A549 (cell line): ENCODE measurements around the gene PTGFR. TPM values are rescaled to one million over a fixed set of nuclear protein-coding genes. Genes with fewer than 3 reads are reported as not detected.

Experiments
- ATAC-seq, 2 experiments: fragments of 200-7000 bp in 1 of 2; fragments of >200 bp in 1 of 2; cut with Nextera tagmentation in 1 of 2; cut with Tn5 transposase in 1 of 2; 3 replicates each; pipeline versions ENCODE4 v1.8.0 to v1.9.1; 2018 to 2020; ENCODE audit warnings: mild to moderate bottlenecking in 1 of 2, moderate library complexity in 1 of 2
- CTCF ChIA-PET: fragments of 300-600 bp; sonication (Branson Sonifier 250); formaldehyde crosslinking; extraction: SDS; loops from one replicate; lab custom pipeline; 2021; ENCODE audit warnings: antibody characterized with exemption, inconsistent platforms; lab: Yijun Ruan, JAX
- POLR2A ChIA-PET: fragments of 350-600 bp; formaldehyde crosslinking; extraction: SDS; loops from one replicate; lab custom pipeline; 2021; ENCODE audit warnings: antibody characterized with exemption, inconsistent platforms; lab: Yijun Ruan, JAX
- DNase-seq, 2 experiments: peaks; one replicate each; pipeline versions ENCODE4 v3.0.0 to v3.0.0-alpha.2; 2011 to 2016; ENCODE audit warnings: low read depth in 1 of 2, low spot score in 1 of 2
- FAIRE-seq: peaks from 2 replicates; lab custom pipeline; 2011; peaks lifted over from hg19 to GRCh38; lab: Jason Lieb, UNC
- H3K27ac ChIP-seq, 2 experiments: fragments of >200 bp; sonication (Bioruptor Twin); formaldehyde crosslinking; 3 replicates each; pipeline ENCODE4 v1.5.1; 2016 to 2017
- H3K4me1 ChIP-seq: fragments of >200 bp; sonication (Bioruptor Twin); formaldehyde crosslinking; 3 replicates; pipeline ENCODE4 v1.6.1; 2016
- H3K4me2 ChIP-seq: fragments of >200 bp; sonication (Bioruptor Twin); formaldehyde crosslinking; 3 replicates; pipeline ENCODE4 v1.6.1; 2016
- H3K4me3 ChIP-seq: fragments of >200 bp; sonication (Bioruptor Twin); formaldehyde crosslinking; 3 replicates; pipeline ENCODE4 v1.5.1; 2016
- H3K9me3 ChIP-seq: fragments of >200 bp; sonication (Bioruptor Twin); formaldehyde crosslinking; 3 replicates; pipeline ENCODE4 v1.6.1; 2016
- BHLHE40 ChIP-seq: IDR thresholded peaks from 2 replicates; pipeline ENCODE4 v1.6.1; 2012; ENCODE audit warnings: low read depth, low read length, inconsistent platforms
- CHD2 ChIP-seq: fragments of 150-350 bp; IDR thresholded peaks from 2 replicates; pipeline ENCODE4 v1.6.1; 2014; ENCODE audit warnings: low read length; ENCODE audit not compliant: partially characterized antibody
- EHF ChIP-seq: fragments of 250-450 bp; sonication (Bioruptor Pico); IDR thresholded peaks from 2 replicates; pipeline ENCODE4 v1.5.0; 2020; ENCODE audit warnings: mild to moderate bottlenecking
- EHMT2 ChIP-seq: fragments of 200-600 bp; sonication (generic); IDR thresholded peaks from 2 replicates; pipeline ENCODE4 v1.6.1; 2016; ENCODE audit warnings: antibody characterized with exemption, low read depth, mild to moderate bottlenecking, moderate library complexity
- FOSL2 ChIP-seq, 2 experiments: fragments of 450-650 bp in 1 of 2; fragments of >200 bp in 1 of 2; sonication (Bioruptor Twin) in 1 of 2; formaldehyde crosslinking; IDR thresholded peaks; 2 replicates each; pipeline versions ENCODE4 v1.5.0 to v1.6.1; 2016 to 2020; ENCODE audit warnings: mild to moderate bottlenecking in 1 of 2, moderate library complexity in 1 of 2
- HDAC2 ChIP-seq: fragments of 200-600 bp; sonication (generic); IDR thresholded peaks from 2 replicates; pipeline ENCODE4 v1.6.1; 2016
- HOXB5 ChIP-seq: fragments of 250-450 bp; sonication (Bioruptor Pico); IDR thresholded peaks from 2 replicates; pipeline ENCODE4 v1.5.0; 2020; ENCODE audit warnings: mild to moderate bottlenecking, moderate library complexity
- JUN ChIP-seq, 2 experiments: fragments of >200 bp; sonication (Bioruptor Twin); formaldehyde crosslinking; IDR thresholded peaks; 2 replicates in 1 of 2; 3 replicates in 1 of 2; pipeline ENCODE4 v1.6.1; 2016 to 2017
- JUNB ChIP-seq: fragments of >200 bp; sonication (Bioruptor Twin); formaldehyde crosslinking; IDR thresholded peaks from 2 replicates; pipeline ENCODE4 v1.6.1; 2016
- MYC ChIP-seq: IDR thresholded peaks from 2 replicates; pipeline ENCODE4 v1.6.1; 2012; ENCODE audit warnings: mild to moderate bottlenecking, inconsistent platforms, low read length, improper control_type of control experiment, borderline replicate concordance
- NFE2L2 ChIP-seq: fragments of 150-350 bp; conservative IDR thresholded peaks from 2 replicates; pipeline ENCODE4 v1.6.1; 2014; ENCODE audit warnings: low read length
- RARB ChIP-seq: fragments of 250-450 bp; sonication (Bioruptor Pico); IDR thresholded peaks from 2 replicates; pipeline ENCODE4 v1.8.0; 2021; ENCODE audit warnings: mild to moderate bottlenecking, moderate library complexity
- RCOR1 ChIP-seq: fragments of 150-350 bp; IDR thresholded peaks from 2 replicates; pipeline ENCODE4 v1.6.1; 2014; ENCODE audit warnings: antibody characterized with exemption, low read length, low read depth
- RFX5 ChIP-seq: fragments of 450-650 bp; IDR thresholded peaks from 2 replicates; pipeline ENCODE4 v1.7.1; 2014; ENCODE audit warnings: antibody characterized with exemption, mild to moderate bottlenecking, moderate library complexity
- SREBF2 ChIP-seq: fragments of 450-650 bp; IDR thresholded peaks from 2 replicates; pipeline ENCODE4 v1.6.1; 2014; ENCODE audit warnings: mild to moderate bottlenecking, moderate library complexity
- TFCP2L1 ChIP-seq: fragments of 250-450 bp; sonication (Bioruptor Pico); IDR thresholded peaks from 2 replicates; pipeline ENCODE4 v1.5.0; 2021; ENCODE audit warnings: mild to moderate bottlenecking
- ZFP36 ChIP-seq: fragments of 450-650 bp; IDR thresholded peaks from 2 replicates; pipeline ENCODE4 v1.6.1; 2014; ENCODE audit warnings: borderline replicate concordance; ENCODE audit not compliant: partially characterized antibody
- ZSCAN20 ChIP-seq: fragments of 250-450 bp; sonication (Bioruptor Pico); IDR thresholded peaks from 2 replicates; pipeline ENCODE4 v1.8.0; 2022; ENCODE audit warnings: mild to moderate bottlenecking, moderate library complexity
- WGBS: methylation state at CpG from one replicate; pipeline ENCODE4 v1.1.6; 2017; ENCODE audit errors: missing lambda C conversion rate; 5-methylcytosine and 5-hydroxymethylcytosine counted together
- polyA plus RNA-seq, 4 experiments: library from polyadenylated mRNA; depleted of rRNA in 3 of 4; stranded (reverse); fragments of >200 nt; fragmentation: RNase III in 1 of 4; extraction: RNeasy Plus Mini Kit Qiagen cat#74134 plus additional on column Dnase treatment in 1 of 4; gene quantifications; 2 replicates in 3 of 4; 3 replicates in 1 of 4; pipeline ENCODE4 v1.2.3, GENCODE V29; 2011 to 2017
- TF ChIP-seq, protein P1 (sequence below): fragments of >200 bp; sonication (Bioruptor Twin); formaldehyde crosslinking; IDR thresholded peaks from 3 replicates; pipeline ENCODE4 v1.5.1; 2016
- TF ChIP-seq, protein P2 (sequence below): fragments of 200-600 bp; sonication (generic); IDR thresholded peaks from 2 replicates; pipeline ENCODE4 v1.6.1; 2016; ENCODE audit warnings: antibody characterized with exemption, mild to moderate bottlenecking, moderate library complexity

The PTGFR gene
- polyA plus RNA-seq, 2 of the 4 experiments (the other 2 are of a cell fraction) = not detected

DNA sequence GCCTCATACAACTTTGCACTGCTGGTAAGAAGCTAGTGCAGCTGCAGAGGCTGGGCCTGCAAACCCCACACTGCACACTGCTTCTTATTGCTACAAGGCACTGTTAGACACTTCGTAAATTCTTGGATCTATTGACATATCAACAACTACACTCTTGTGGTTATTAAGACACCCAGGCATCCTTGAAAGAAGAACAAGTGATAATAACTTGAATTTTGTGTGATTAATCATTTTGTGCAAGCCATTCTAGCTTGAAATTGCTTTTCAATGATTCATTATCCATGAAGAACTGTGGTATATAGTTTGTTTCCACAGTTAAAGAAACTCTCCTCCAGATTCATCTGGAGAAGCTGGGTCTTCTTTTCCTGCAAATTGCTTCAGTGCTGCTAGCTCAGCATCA is 95.8 kb downstream of the PTGFR start:
- WGBS = 0% methylated on average over 1 of the region's 1 CpG
- no peak for ATAC-seq
- H3K4me1 ChIP-seq = no peaks in the 10 kb centered on the region
- no peak for FAIRE-seq
- no peak for DNase-seq
- POLR2A ChIA-PET = no interaction called here
- H3K27ac ChIP-seq = no peak overlapping the region
- H3K4me3 ChIP-seq = no peak overlapping the region
- TF ChIP-seq RARB (CRISPR knock-in tag) (no peak), EHF (no peak), RFX5 (no peak), NFE2L2 (no peak), JUN (IDR thresholded peaks at IDR 0.05) (no peak), JUNB (no peak), RCOR1 (no peak), HOXB5 (CRISPR knock-in tag) (no peak), CHD2 (no peak)
- TF ChIP-seq, protein P1, sequence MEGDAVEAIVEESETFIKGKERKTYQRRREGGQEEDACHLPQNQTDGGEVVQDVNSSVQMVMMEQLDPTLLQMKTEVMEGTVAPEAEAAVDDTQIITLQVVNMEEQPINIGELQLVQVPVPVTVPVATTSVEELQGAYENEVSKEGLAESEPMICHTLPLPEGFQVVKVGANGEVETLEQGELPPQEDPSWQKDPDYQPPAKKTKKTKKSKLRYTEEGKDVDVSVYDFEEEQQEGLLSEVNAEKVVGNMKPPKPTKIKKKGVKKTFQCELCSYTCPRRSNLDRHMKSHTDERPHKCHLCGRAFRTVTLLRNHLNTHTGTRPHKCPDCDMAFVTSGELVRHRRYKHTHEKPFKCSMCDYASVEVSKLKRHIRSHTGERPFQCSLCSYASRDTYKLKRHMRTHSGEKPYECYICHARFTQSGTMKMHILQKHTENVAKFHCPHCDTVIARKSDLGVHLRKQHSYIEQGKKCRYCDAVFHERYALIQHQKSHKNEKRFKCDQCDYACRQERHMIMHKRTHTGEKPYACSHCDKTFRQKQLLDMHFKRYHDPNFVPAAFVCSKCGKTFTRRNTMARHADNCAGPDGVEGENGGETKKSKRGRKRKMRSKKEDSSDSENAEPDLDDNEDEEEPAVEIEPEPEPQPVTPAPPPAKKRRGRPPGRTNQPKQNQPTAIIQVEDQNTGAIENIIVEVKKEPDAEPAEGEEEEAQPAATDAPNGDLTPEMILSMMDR = no peak
- CTCF ChIA-PET = no interaction called here
- H3K4me2 ChIP-seq = no peak overlapping the region
- no peaks in the 10 kb centered on the region for H3K9me3 ChIP-seq

DNA sequence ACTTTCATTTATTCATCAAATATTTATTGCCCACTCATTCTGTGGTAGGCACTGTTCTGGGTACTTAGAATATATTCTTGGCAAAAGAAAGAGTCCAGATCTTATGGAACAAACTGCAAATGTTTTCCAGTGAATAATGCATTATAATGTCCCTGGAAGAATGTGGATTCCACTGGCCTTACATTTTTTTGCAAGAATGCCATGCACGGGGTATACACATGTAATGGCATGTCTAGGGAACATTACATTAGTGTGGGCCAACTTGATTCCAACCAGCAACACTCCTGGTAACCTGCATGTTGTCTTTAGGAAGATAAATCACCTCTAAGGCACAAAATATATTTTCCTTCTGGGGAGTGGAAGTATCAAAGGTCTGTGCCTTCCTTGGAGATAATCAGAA is 96.4 kb downstream of the PTGFR start:
- Histone ChIP-seq H3K4me2 (no peak overlapping the region), H3K27ac (no peak overlapping the region), H3K9me3 (no peaks in the 10 kb centered on the region), H3K4me1 (no peaks in the 10 kb centered on the region), H3K4me3 (no peak overlapping the region)
- WGBS = 6% methylated on average over 1 of the region's 1 CpG
- no peak for DNase-seq
- TF ChIP-seq ZSCAN20 = no peak
- TF ChIP-seq, protein P2, sequence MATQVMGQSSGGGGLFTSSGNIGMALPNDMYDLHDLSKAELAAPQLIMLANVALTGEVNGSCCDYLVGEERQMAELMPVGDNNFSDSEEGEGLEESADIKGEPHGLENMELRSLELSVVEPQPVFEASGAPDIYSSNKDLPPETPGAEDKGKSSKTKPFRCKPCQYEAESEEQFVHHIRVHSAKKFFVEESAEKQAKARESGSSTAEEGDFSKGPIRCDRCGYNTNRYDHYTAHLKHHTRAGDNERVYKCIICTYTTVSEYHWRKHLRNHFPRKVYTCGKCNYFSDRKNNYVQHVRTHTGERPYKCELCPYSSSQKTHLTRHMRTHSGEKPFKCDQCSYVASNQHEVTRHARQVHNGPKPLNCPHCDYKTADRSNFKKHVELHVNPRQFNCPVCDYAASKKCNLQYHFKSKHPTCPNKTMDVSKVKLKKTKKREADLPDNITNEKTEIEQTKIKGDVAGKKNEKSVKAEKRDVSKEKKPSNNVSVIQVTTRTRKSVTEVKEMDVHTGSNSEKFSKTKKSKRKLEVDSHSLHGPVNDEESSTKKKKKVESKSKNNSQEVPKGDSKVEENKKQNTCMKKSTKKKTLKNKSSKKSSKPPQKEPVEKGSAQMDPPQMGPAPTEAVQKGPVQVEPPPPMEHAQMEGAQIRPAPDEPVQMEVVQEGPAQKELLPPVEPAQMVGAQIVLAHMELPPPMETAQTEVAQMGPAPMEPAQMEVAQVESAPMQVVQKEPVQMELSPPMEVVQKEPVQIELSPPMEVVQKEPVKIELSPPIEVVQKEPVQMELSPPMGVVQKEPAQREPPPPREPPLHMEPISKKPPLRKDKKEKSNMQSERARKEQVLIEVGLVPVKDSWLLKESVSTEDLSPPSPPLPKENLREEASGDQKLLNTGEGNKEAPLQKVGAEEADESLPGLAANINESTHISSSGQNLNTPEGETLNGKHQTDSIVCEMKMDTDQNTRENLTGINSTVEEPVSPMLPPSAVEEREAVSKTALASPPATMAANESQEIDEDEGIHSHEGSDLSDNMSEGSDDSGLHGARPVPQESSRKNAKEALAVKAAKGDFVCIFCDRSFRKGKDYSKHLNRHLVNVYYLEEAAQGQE = no peak
- TF ChIP-seq ZFP36 = no peak
- TF ChIP-seq SREBF2 = no peak
- no peak for TF ChIP-seq MYC
- TF ChIP-seq TFCP2L1 (CRISPR knock-in tag) = no peak
- no peak for TF ChIP-seq RARB (CRISPR knock-in tag)
- TF ChIP-seq BHLHE40 = no peak
- TF ChIP-seq EHMT2 = no peak
- no peak for TF ChIP-seq FOSL2 (IDR thresholded peaks at IDR 0.05)
- no peak for TF ChIP-seq FOSL2 (CRISPR knock-in tag; IDR thresholded peaks at IDR 0.05)
- no peak for TF ChIP-seq HDAC2
- ChIA-PET POLR2A (no interaction called here), CTCF (no interaction called here)
- no peak for ATAC-seq
- FAIRE-seq = no peak

Other genes starting within 250 kb of the PTGFR start
- not detected in 2 replicates for gene IFI44L, start 129.5 kb downstream of the PTGFR start, polyA plus RNA-seq (2011; rRNA removed)
- 0.04 to 0.11 TPM (median 0.05 TPM) in 3 replicates for gene IFI44L, start 129.5 kb downstream of the PTGFR start, polyA plus RNA-seq (2017; fragmentation: RNase III; extraction: RNeasy Plus Mini Kit Qiagen cat#74134 plus additional on column Dnase treatment)
- gene IFI44, start 158.9 kb downstream of the PTGFR start, polyA plus RNA-seq (2011; rRNA removed) = 0.05 TPM in 2 replicates
- gene IFI44, start 158.9 kb downstream of the PTGFR start, polyA plus RNA-seq (2017; fragmentation: RNase III; extraction: RNeasy Plus Mini Kit Qiagen cat#74134 plus additional on column Dnase treatment) = 0.17 to 0.46 TPM (median 0.44 TPM) in 3 replicates